ENCODE data around the gene CACNA1A.

Gene CACNA1A

GRCh38 chr19:13314761-13315160 lies 191.5 kb downstream of the CACNA1A start:
- DNase-seq (ENCODE audit: low read depth in 3 of 3, low spot score in 1 of 3): no peak

- no peak for DNase-seq (ENCODE audit: low read depth in 3 of 3, low spot score in 1 of 3)
Observed at GRCh38 chr19:13313875-13314274, 192.4 kb downstream of the CACNA1A start.

- DNase-seq (ENCODE audit: low read depth in 3 of 3, low spot score in 1 of 3): no peak
Observed at GRCh38 chr19:13309864-13310263, 196.4 kb downstream of the CACNA1A start.

- no peak for DNase-seq (ENCODE audit: low read depth in 3 of 3, low spot score in 1 of 3)
Observed at GRCh38 chr19:13303381-13304129, 202.7 kb downstream of the CACNA1A start.

GRCh38 chr19:13302526-13303270 lies 203.6 kb downstream of the CACNA1A start:
- DNase-seq (ENCODE audit: low read depth in 3 of 3, low spot score in 1 of 3): no peak

- DNase-seq (ENCODE audit: low read depth in 3 of 3, low spot score in 1 of 3): no peak
Observed at GRCh38 chr19:13301627-13302334, 204.5 kb downstream of the CACNA1A start.

- no peak for DNase-seq (ENCODE audit: low read depth in 3 of 3, low spot score in 1 of 3)
Observed at GRCh38 chr19:13300421-13301030, 205.8 kb downstream of the CACNA1A start.

GRCh38 chr19:13299838-13300237 lies 206.4 kb downstream of the CACNA1A start:
- DNase-seq (ENCODE audit: low read depth in 3 of 3, low spot score in 1 of 3): no peak

- DNase-seq (ENCODE audit: low read depth in 3 of 3, low spot score in 1 of 3): no peak
Observed at GRCh38 chr19:13298565-13299481, 207.5 kb downstream of the CACNA1A start.

- no peak for DNase-seq (ENCODE audit: low read depth in 3 of 3, low spot score in 1 of 3)
Observed at GRCh38 chr19:13297023-13297422, 209.3 kb downstream of the CACNA1A start.

- no peak for DNase-seq (ENCODE audit: low read depth in 3 of 3, low spot score in 1 of 3)
Observed at GRCh38 chr19:13294812-13295567, 211.3 kb downstream of the CACNA1A start.

- DNase-seq (ENCODE audit: low read depth in 3 of 3, low spot score in 1 of 3): no peak
Observed at GRCh38 chr19:13291913-13292312, 214.4 kb downstream of the CACNA1A start.

- DNase-seq (ENCODE audit: low read depth in 3 of 3, low spot score in 1 of 3): no peak
Observed at GRCh38 chr19:13290741-13291140, 215.5 kb downstream of the CACNA1A start.

- no peak for DNase-seq (ENCODE audit: low read depth in 3 of 3, low spot score in 1 of 3)
Observed at GRCh38 chr19:13289295-13289694, 217.0 kb downstream of the CACNA1A start.

GRCh38 chr19:13286195-13286985 lies 219.9 kb downstream of the CACNA1A start:
- no peak for DNase-seq (ENCODE audit: low read depth in 3 of 3, low spot score in 1 of 3)

- no peak for DNase-seq (ENCODE audit: low read depth in 3 of 3, low spot score in 1 of 3)
Observed at GRCh38 chr19:13284929-13285928, 221.1 kb downstream of the CACNA1A start.

GRCh38 chr19:13283871-13284270 lies 222.4 kb downstream of the CACNA1A start:
- no peak for DNase-seq (ENCODE audit: low read depth in 3 of 3, low spot score in 1 of 3)

Measured in stimulated activated CD4-positive, alpha-beta T cell treated with anti-CD3 and anti-CD28 coated beads, TNF-alpha, amount 100 ng/mL, for 1 hour (primary cell).